Stimulated activated CD4-positive, alpha-beta T cell treated with anti-CD3 and anti-CD28 coated beads, TNF-alpha, amount 100 ng/mL, for 48 hours (primary cell): ENCODE results near the gene CDH22.

Experiments used
- DNase-seq, 3 donors: peaks; one replicate each; pipeline ENCODE4 v3.0.0-alpha.2; 2020; ENCODE audit warnings: low read depth in 3 of 3

Gene CDH22

GRCh38 chr20:46172455-46172854, 135.8 kb downstream of the CDH22 start:
- no peak for DNase-seq

- no peak for DNase-seq
Observed at GRCh38 chr20:46171909-46172308, 136.4 kb downstream of the CDH22 start.

- no peak for DNase-seq
Observed at GRCh38 chr20:46171476-46171875, 136.8 kb downstream of the CDH22 start.

GRCh38 chr20:46169245-46170171, 138.8 kb downstream of the CDH22 start:
- no peak for DNase-seq

GRCh38 chr20:46168438-46168837, 139.9 kb downstream of the CDH22 start:
- no peak for DNase-seq

GRCh38 chr20:46167080-46167479, 141.2 kb downstream of the CDH22 start:
- no peak for DNase-seq

- no peak for DNase-seq
Observed at GRCh38 chr20:46164254-46164653, 144.0 kb downstream of the CDH22 start.

GRCh38 chr20:46161921-46162320, 146.4 kb downstream of the CDH22 start:
- DNase-seq, result no peak

- no peak for DNase-seq
Observed at GRCh38 chr20:46160661-46161060, 147.6 kb downstream of the CDH22 start.

- DNase-seq, result no peak
Observed at GRCh38 chr20:46159101-46159897, 149.0 kb downstream of the CDH22 start.

GRCh38 chr20:46158476-46158987, 149.8 kb downstream of the CDH22 start:
- DNase-seq, result no peak

- no peak for DNase-seq
Observed at GRCh38 chr20:46157625-46158024, 150.7 kb downstream of the CDH22 start.

- DNase-seq, result no peak
Observed at GRCh38 chr20:46157076-46157592, 151.2 kb downstream of the CDH22 start.

GRCh38 chr20:46156065-46156464, 152.2 kb downstream of the CDH22 start:
- DNase-seq, result no peak

GRCh38 chr20:46154796-46155195, 153.5 kb downstream of the CDH22 start:
- no peak for DNase-seq

GRCh38 chr20:46154305-46154704, 154.0 kb downstream of the CDH22 start:
- no peak for DNase-seq

- DNase-seq, result no peak
Observed at GRCh38 chr20:46152824-46153586, 155.3 kb downstream of the CDH22 start.

- peak in 2 of 3 donors; percentile 4 to 14 for DNase-seq
Observed at GRCh38 chr20:46151936-46152335, 156.4 kb downstream of the CDH22 start.

GRCh38 chr20:46150943-46151342, 157.4 kb downstream of the CDH22 start:
- no peak for DNase-seq

GRCh38 chr20:46148313-46149208, 159.7 kb downstream of the CDH22 start:
- DNase-seq, result no peak
